ENCODE results near the gene FLT3. TPM values are rescaled to one million over a fixed set of nuclear protein-coding genes. Genes with fewer than 3 reads are reported as not detected.

Gene FLT3
- total RNA-seq, 1 donor from 2014 or later: 0.05 TPM

DNA sequence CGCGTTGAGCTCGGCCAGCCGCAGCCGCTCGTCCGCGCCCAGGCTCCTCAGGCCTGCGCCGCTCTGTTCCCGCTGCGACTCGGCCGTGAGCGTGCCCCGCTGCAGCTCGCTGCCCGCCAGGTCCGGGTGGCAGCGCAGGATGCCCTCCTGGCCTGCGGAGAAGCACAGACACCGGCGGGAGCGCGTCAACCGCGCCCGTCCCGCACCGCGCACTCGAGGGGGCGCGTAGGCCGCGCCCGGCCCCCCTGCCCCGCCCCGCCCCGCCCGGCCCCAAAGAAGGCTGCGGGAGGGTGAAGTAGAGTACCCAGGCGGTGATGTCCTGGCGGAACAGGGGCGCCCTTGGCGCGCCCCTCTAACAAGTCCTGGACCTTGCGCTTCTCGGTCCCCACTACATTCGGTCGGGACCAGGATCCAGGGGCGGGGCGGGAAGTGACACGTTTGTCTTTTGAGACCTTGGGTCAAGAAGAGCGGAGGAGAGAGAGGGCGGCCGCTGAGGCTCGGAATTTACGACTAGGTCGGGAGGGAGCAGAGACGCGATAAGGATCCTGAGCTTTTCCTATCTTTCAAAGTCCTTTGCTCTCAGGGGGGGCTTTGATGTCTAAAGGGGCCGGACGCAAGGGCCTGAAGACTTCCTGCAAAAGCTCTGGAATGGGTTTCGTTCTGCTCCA is 121.9 kb downstream of the FLT3 start:
- intact Hi-C loops (cut with DNase I): no loop called here
- peak; percentile 55 for DNase-seq (ENCODE audit: low spot score)

DNA sequence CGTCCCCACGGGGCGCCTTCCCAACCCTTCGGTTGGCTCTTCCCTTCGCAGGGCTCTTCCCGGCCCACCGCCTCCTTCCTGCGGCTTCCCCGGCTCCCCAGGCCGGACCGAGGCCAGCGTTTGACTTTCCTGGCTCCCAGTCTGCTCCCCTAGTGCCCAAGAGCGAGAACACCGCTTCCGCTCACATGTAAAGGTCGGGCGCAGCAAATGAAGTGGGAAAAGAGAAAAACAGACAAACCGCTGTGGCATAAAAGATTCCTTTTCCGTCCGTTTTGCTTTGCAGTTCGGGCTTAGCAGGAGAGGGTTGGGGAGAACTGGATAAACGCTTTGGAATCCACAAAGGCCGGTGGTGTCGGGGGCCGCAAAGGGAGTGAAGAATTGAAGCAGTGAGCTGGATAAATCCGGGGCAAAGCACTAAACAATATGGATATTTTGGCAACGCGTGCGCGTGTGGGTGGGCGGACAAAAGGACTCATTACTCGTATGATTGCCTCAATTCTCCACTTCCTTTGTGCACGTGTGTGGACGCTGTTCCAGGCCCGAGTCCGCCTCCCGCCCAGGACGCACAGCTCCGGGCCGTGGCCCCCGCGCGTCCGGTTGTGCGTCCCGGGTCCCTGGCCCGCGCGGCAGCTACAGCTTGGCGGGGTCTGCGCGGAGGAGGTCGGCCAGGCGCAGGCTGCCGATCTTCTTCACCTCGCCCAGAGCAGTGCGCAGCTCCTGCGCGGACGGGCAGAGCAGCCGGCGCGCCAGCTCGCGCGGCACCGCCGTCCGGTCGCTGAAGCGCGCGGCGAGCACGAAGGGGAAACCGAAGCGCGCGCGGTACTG is 122.7 kb downstream of the FLT3 start:
- peak; percentile 59 for DNase-seq (ENCODE audit: low spot score)
- intact Hi-C loops (cut with DNase I): no loop called here

DNA sequence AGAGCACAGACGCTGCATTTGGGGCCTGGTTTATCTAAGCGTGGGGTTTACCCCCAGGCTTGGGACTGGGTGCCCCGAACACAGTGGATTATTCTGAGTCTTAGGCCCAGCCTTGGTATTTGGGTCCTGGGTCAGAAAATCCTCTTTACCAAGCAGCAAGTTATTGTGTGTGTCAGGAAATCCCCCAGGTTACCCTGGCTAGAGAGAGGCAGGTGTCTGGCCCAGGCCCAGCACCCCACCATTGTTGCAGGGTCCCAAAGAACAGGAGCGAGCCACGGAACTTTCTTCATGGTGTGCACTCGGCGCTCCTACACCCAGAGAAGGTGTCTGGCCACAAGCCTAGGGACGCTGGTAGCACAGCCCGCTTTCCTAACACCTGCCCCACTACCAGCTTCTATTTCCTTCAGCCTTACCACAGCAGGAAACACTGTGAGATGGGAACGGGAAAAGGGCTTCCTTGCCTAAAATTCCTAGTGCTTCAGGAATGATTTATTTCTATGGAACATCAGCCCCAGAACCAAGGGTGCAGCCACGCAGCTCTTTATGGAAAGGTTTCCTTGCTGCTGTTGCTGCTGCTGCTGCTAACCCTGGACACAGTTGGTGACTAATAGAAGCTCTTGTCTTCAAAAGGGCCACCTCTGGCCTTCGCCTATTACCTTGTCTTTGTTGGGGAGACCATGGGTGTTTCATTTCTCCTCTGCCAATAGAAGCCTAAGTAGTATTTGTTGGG is 123.8 kb downstream of the FLT3 start:
- intact Hi-C loops (cut with DNase I): no loop called here

DNA sequence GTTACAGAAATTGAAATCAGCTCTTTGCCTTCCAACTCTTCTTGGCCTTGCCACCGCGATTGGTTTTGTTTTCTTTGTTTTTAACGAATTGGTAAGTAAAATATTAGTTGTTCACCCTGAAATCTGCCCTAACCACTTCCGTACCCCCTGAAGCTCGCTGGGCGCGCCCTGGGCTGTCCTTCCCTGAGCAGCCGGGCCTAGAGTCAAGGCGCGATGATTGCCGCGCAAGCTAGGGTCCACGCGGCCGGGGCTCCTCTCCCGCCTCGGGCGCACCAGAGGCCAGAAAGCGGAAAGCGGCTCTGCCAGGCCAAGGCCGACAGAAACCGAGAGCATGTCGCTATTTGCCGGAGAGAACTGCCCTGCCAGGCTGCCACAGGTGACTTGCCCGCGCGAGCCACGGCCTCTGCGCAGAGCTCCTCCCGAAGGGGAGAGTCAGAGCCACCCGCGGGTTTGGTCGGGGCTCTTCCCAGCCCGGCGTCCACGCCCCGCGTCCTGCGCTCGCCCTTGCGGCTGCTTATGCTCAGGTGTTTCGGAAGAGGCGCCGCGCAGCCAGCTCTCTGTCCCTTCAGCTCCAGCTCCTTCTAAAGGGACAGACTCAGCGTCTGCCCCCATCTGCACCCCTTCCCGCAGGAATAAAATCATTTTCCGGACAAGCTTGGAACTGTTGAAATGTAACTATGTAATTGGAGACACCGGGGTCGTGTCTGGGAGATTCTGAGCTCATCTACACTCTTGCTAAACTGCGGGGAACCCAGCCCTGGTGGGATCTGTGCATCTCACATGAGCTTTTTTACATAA is 124.6 kb downstream of the FLT3 start:
- intact Hi-C loops (cut with DNase I): no loop called here
- peak; percentile 66 for DNase-seq (ENCODE audit: low spot score)

More for the DNA sequence above, 123.8 kb downstream of the FLT3 start:
- DNase-seq (ENCODE audit: low spot score): peak; percentile 38

DNA sequence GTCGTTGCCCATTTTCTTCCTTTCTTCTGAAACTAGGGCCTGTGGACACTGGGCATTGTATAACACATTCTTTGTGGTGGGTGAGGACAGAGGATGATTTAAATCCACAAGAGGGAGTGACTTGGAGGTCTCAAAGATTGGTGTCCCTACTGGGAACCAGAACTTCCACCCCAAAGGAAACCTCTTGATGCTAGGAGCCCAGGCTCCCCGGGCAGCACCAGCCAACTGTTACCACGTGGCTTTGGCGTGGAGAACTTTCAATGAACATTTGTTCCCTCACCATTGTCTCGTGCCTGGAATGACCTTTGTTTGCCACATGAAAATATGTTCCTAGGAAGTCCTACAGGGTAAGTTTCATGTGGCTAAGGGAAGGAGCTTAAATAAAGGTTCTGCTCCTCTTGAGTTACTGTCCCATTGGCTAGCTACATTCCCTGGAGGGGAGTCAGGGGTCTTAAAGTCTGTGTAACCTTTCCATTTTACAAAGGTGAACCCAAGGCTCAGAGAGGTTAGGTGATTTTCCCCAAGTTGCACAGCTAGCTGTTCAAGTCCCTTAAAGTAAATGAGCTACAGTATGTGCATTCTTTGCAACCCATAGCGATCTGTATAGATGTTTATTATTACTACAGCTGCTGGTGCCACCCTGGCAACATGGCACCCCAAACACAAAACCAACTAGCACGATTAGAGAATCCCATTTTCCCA is 126.3 kb downstream of the FLT3 start:
- intact Hi-C loops (cut with DNase I): no loop called here
- no peak for DNase-seq (ENCODE audit: low spot score)

DNA sequence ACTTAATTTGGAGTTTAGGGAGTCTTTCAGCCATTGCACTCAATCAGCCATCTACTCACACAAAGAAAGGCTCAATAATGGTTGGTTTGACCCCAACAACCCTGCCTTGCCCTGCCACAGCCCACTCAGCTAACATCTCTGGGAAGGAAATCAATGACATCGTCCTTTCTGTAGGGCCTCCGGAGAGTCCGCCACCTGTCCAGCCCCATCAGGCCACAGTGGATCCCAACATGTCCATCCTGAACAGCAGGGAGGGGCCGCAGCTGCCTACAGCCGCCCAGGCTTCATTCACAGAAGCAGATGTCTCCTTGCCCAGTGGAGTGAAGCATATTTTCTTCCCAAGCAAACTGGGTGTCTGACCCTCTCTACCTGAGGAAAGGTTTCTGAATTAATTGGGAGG is 127.1 kb downstream of the FLT3 start:
- peak; percentile 41 for DNase-seq (ENCODE audit: low spot score)
- intact Hi-C loops (cut with DNase I): no loop called here

DNA sequence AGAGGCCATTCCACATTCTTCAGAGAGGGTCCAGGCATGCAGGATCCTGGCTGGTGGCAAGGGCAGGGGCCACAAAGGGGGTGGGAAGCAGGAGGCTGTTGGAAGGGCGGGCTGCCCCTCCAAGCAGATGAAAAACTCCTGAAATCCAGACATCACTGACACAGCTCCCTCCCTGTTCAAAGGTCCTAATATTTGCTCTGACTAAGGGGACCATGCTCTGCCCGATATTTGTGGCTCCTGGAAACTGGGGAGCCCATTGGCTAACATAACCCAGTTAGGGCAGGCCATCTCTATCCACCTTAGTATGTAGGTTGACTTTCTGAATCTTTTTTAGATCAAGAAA is 127.9 kb downstream of the FLT3 start:
- intact Hi-C loops (cut with DNase I): no loop called here
- DNase-seq (ENCODE audit: low spot score): no peak

DNA sequence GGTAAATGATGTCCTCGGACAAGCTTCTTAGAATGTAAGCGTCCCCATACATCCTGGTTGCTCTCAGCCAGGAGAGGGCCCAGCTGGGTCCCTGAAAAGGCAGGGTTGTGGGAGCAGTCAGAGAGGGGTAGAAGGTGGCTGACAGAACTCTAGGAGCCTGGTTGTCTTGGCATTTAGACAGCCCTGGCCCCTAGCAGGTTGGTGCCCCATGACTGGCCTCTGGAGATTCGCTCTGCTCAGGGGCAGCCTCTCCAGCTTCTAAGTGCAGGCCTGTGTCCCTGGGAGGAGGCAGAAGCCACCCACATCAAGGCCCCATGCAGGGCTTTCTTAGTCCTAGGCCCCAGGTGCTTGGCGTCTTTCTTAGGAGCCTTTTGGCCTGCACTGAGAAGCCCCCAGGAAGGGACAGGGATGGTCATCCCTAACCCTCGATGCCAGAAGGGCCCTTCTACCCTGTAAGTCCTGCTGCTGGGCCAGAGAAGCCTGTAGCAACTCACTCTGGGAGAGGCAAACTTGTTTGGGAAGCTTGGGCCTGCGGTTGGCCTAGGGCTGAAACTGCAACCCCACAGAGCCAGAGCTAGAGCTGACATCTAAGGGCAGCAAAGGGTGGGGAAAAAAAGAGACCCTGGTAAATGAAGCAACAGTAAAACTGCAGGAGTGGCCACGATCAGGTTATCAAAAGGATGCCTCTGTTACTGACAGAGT is 128.4 kb downstream of the FLT3 start:
- DNase-seq (ENCODE audit: low spot score): no peak
- intact Hi-C loops (cut with DNase I): no loop called here

DNA sequence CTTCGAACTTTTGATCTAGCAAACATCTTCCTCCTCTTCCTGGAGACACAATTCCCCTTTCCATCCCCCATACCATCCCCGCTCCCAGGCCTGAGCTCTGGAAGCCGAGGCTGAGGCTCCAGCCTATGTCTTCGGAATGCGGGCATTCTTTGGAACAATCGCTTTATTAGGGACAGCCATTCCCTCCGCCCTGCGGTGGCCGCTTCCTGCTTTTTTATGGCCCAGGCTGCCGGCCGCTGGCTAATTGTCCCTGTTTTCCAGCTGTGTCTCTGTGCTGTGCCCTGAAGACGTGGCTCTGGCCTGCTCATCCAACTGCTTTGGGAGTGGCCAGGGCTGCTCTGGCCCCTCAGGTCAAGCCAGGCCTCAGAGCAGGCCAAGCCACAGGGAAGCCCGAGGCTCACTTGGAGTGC is 129.1 kb downstream of the FLT3 start:
- DNase-seq (ENCODE audit: low spot score): no peak
- intact Hi-C loops (cut with DNase I): no loop called here

DNA sequence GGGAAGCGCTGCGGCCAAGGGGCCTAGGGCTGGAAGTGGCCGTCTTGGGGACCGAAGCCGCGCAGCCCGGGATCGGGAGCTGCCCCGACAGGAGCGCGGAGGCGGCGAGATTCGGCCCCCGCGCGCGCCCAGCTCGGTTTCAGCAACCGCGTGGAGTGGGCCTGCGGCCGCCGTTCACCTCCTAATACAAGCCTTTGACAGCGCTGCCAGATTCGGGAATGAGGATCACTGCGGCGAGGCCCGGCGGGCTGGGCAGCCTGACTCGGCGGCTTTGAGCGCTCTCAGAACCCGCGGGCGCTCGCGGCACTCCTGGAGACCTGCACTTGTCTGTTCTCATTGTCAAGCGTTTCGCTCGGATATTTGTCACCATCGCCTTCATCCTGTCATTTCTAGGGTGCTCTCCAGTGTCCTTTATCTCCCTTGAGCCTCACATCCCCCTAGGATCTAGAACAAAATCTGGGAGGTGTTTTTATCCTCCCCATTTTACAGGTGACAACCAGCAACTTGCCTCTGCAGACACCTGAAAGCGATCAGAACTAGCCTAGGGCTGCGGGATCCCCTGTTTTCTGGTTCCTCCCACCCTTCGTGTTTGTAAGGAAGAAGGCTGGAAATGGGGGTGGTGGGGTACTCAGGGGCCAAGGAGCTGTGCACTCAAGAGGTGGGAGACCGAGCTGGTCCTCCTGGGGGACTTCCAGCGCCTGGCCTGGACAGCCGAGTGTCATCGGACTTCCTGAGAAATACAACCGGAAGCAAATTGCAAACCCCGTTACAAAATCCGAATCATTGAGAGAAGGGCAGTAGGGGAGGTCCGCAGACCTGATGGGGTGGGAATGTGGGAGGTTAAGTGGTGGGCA is 129.8 kb downstream of the FLT3 start:
- DNase-seq (ENCODE audit: low spot score): no peak
- intact Hi-C loops (cut with DNase I): no loop called here

DNA sequence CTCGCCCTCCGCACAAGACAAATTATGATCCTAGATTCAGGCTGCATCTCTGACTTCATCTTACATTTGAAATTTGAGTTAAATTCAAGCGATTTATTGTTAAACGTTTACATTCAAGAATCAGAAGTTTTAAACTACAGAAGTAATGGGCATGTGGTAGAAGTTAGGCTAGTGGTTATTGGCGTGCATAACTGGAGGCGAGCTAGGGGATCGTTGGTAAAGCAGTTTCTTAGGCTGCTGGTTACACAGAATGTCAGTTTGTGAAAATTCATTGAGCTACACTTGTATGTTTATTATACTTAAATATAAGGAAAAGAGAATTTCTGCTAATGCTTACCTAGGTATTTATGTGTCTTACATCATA is 130.5 kb downstream of the FLT3 start:
- no peak for DNase-seq (ENCODE audit: low spot score)

DNA sequence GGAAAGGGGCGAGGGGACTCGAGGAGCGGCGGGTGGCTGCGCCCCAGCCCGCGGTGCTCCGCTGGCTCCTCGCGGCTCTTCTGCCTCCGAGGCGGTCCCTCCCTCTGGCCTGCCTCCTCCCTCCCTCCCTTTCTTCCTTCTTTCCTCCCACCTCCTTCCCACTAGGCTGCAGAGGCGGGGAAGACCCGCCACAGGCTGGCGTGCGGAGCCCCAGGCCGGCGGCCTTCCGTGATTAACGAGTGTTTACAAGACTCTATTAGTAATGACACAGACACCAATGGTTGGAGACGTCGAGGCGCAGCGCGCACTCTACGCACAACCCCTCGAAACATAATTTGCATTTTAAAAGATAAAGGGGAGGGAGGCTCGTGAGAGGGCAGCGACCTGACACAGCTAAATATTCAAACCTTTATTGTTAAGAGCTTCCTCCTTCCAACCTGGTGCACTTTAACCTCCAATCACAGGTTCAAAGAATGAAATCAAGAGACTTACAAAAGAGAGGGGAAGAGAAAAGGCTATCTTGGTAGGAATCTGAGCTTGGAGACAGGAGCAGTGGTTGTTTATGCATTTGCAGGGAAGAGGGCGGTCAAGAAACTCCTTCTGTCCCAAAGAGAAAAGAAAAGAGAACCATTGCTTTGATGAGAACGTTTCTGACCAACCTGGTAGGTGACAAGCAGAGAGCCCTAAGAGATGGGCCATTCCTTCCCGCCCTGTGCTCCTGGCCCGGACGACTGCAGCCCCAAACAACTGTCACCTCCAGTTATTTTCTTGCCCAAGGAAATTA is 131.1 kb downstream of the FLT3 start, which contains the start of gene CDX2:
Gene CDX2, minus strand, starts transcription at position 234 of the 784 bp plus-strand sequence. CDS start 309 bp downstream, outside the sequence.
- no peak for DNase-seq (ENCODE audit: low spot score)
- intact Hi-C loops (cut with DNase I): no loop called here

More for the DNA sequence above, 130.5 kb downstream of the FLT3 start:
- intact Hi-C loops (cut with DNase I): no loop called here

DNA sequence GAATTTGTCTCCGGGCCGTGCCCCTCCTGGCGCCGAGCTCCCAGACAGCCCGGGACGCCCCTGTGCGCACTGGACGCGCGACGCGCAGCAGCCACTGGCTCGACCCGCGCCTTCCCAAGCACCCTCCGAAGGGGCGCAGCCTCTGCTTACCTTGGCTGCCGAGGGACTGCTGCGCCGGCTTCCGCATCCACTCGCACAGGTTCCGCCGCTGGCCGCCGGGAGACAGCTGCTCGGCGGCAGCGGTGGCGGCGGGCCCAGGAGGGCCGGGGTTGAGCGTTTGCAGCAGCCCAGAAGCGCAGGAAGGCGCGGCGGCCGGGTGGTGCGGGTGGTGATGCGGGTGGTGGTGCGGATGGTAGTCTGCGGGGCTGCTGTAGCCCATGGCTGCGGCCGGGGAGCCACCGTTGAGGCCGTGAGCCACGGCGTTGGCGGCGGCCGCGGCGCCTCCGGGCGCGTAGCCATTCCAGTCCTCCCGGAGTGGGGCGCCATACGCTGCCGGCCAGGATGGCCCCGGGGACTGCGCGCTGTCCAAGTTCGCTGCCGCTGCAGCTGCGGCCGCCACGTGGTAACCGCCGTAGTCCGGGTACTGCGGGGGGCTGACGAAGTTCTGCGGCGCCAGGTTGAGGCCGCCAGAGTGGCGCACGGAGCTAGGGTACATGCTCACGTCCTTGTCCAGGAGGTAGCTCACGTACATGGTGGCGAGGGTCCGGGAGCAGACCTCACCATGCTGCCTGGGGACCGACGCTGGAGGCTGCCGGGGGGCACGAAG is 131.9 kb downstream of the FLT3 start:
- intact Hi-C loops (cut with DNase I): no loop called here
- no peak for DNase-seq (ENCODE audit: low spot score)

DNA sequence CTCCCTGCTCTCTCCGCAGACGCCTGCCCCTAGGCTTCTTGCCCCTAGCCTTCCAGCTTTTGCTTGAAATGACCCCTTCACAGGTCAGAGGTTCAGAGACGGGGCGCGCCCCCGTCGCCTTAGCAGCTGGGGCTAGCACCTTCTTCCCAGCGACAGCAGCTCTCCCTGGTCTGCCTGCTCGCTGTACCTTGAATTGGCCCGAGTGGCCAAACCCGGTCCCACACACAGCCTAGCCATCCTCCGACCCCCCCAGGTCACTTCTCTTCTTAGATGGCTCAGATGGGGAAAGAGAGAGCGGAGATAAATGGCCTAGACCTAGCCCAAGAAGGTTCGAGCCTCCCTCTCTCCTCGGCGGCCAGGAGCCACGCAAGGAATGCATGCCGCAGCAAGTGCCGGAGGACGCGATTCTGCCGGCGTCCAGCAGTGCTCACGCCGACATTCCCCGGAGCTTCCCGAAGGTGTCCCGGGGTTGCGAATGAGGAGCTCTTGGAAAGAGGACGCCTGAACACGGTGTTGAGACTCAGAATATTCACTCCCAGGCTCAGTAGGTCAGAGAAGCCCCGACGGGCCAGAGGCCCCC is 132.6 kb downstream of the FLT3 start:
- intact Hi-C loops (cut with DNase I): no loop called here
- no peak for DNase-seq (ENCODE audit: low spot score)

DNA sequence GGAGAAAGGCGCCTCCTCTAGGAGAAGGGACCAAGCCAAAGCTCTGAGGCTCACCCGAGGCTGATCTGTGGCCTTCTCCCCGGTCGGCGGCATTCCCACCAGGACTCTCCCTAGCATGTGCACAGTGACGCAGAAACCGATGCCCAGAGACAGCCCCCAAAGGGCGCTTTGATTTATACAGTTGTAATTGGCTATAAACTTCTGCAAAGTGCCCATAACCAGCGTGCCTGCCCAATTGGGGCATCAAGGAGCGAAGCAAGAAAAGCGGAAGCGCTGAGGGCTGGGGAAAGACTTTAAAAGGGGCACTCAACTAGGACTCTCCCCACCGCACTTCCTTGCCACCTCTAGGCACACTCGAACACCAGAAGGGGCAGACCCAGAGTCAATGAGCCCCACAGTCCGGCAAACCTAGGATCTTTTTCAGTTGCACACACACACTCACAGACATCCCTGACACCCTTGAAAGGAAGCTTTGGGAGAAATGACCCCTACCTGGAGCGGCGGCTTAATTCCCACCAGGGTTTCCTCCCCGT is 133.1 kb downstream of the FLT3 start:
- DNase-seq (ENCODE audit: low spot score): no peak
- intact Hi-C loops (cut with DNase I): no loop called here

Data from cardiac septum (tissue), 1 donor.